Measurements from ENCODE around the gene SH3GLB2.

DNA sequence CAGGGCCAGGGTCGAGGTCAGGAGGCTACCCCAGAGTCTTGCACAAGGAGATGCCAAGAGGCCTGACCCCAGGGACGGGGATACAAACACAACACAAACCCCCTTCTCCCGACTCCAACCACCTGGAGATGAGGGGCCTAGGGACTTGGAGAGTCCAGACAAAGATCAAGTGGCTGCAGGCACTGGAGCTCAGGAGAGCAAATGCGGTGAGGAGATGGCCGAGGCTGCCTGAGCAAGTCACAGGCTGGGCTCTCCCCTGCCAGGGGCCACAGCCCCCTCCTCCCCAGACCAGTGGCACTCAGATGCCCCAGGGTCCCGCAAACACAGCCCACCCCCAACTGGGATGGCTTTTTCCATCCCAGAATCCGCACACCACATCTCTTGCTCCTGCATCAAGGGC is 15.8 kb downstream of the SH3GLB2 start:
- TF ChIP-seq, protein P1, sequence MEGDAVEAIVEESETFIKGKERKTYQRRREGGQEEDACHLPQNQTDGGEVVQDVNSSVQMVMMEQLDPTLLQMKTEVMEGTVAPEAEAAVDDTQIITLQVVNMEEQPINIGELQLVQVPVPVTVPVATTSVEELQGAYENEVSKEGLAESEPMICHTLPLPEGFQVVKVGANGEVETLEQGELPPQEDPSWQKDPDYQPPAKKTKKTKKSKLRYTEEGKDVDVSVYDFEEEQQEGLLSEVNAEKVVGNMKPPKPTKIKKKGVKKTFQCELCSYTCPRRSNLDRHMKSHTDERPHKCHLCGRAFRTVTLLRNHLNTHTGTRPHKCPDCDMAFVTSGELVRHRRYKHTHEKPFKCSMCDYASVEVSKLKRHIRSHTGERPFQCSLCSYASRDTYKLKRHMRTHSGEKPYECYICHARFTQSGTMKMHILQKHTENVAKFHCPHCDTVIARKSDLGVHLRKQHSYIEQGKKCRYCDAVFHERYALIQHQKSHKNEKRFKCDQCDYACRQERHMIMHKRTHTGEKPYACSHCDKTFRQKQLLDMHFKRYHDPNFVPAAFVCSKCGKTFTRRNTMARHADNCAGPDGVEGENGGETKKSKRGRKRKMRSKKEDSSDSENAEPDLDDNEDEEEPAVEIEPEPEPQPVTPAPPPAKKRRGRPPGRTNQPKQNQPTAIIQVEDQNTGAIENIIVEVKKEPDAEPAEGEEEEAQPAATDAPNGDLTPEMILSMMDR (IDR thresholded peaks at IDR 0.05; ENCODE audit: low read length) = no peak
- TF ChIP-seq EZH2phosphoT487 (IDR thresholded peaks at IDR 0.05; ENCODE audit: low read length) (no peak), EZH2 (optimal IDR thresholded peaks at IDR 0.05; ENCODE audit: low read depth, low read length) (no peak)

Measured in MM.1S (cell line).